ENCODE measurements around the gene NREP.
"Not testable (repeated sequence)": the region's sequence is repeated elsewhere in the genome, so short reads cannot be mapped to it uniquely, and the experiment has no call there.

Gene NREP

DNA sequence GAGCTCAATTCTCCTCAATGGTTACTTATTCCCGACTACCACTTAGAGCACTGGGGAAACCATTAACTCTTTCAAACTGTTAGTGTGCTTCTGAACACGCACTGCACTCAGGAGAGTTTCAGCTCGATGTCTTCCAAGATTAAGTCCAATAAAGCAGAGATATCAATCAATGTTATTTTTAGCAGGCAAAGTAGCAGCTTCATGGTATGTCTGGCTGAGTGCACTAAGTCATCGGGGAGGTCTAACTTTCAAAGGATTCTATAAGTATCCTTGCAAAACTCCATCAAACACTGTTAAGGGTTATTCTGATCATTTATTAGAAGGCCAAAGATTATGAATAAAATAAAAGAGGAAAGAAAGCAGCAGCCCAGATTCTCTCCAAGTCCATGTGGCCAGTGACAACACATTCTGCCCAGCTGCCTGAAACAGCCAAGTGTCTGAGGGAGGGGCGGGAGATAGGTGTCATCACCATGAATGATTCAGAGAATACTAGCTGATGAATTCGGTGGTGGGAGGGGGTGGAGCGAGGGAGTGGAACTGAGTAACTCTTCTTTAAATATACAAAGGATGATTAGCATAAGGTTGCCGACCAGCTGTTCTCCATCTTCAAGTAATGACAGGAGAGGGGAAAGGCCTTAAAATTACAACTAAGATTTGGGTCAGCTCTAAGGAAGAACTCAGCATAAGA lies 21.3 kb downstream of the NREP start:
- peak; percentile 24 to 39 for ATAC-seq

DNA sequence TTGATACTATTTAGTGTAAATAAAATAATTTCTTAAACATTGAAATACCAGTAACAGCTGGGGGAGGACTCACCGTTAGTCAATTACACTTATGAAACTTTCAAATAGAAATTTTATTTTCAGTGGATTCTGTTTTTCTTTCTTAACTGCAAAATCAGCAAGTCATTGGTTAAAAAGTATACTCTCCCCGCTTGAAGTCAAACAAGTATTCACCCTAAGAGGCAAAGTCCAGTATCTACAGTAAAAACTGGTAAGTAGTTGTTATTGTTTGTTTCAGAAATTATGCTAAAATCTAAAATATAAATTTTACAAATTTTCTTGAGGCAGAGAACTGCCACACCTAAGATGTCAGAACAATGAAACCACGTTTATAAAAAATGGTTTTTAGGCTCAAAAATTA lies 22.4 kb downstream of the NREP start:
- no peak for ATAC-seq

DNA sequence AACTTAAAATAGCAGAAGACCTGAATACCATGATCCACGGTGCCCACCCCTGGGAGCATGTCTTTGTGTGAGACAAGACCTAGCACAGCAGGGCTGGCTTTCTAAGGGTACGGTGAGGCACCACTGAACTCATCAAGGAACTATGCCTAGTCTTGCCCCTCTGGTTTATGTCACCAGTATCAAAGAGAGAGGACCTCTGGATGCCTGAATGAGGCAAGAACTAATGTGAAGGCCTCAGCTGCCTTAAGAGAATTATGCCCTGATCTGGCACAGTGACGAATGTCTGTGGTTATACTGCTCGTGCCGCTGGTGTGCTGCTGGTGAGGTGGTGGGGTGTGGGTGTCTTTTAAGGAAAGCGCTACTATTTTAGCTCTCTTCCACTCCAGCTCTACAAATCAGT lies 23.0 kb downstream of the NREP start:
- no peak for ATAC-seq

DNA sequence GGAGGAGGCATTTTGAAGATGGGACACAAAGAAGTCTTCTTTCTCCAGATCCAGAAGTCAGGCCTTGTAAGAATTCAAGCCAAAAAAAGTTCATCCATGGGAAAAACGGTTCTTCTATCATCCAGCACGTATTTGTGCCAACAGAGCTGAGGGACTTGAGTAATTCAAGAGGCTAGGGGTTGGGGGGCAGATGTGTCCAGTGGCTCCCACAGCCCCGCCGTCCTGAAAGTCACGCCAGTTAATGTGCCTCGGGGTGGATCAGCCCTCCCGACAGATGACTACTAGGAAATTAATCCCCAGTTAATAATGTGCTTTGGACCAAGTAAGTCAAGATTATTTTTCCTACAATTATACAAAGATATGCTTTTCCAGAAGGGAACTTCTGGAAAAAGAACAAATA lies 23.4 kb downstream of the NREP start:
- no peak for ATAC-seq

DNA sequence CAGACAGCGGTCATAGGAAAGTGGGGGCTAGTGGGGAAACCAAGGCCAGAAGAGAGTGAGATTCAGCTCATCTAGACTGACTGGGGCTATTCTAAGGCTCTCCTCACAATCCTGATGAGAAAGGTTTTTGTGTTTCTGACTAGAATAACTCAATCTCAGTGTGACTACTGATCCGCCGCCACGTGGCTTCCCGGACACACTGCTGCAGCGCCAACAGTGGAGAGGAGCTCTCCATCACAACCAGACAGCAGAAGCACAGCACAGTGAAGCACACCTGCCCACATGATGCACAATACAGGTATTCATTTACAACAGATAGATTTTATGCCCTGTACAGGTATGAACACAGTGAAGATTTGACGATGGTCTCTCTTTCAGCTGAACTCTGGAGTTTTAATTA lies 25.4 kb downstream of the NREP start:
- ATAC-seq, result no peak

GRCh38 chr5:111730659-111731382 lies 26.2 kb downstream of the NREP start:
- no peak for ATAC-seq

DNA sequence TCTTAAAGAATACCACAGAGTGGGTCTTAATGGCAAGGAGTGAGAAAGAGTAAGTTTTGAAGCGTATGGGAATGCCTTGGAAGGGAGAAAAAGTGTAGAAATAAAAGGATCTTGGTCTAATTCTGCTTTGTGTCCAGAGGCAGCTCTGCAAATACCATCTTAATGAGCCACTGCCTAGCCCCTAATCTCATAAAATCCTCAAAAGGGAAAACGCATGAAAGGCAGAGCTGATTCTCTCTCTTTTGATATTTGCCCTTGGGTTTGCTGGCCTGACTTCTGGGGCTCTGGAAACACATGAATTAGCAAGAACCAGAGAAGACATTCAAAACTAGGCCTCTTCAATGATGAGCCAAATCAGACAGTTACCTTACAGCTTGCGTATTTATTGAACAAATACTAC lies 28.1 kb downstream of the NREP start:
- no peak for ATAC-seq

DNA sequence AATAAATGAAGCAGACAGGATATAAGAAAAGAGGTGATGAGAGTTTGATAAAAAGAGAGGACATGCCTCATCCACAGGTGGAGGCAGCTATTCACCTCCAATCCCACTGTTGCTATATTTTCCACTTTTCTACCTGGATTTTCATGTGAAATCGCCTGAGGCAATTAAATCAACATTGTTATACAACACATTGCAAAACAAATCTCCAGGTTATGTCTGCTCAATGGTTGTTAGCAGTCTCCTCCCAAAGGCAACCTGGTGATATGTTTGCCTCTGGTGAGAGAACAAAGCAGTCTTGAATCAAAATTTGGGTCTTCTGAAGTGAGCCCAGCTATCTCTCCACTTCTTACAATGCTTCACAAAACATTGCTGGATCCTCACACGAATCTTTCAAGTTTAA lies 30.0 kb downstream of the NREP start:
- no peak for ATAC-seq

GRCh38 chr5:111722140-111722539 lies 34.9 kb downstream of the NREP start:
- no peak for ATAC-seq

GRCh38 chr5:111720333-111720890 lies 36.6 kb downstream of the NREP start:
- ATAC-seq, result no peak

- ATAC-seq, result no peak
Observed at GRCh38 chr5:111719773-111720172, 37.2 kb downstream of the NREP start.

GRCh38 chr5:111716789-111717188 lies 40.2 kb downstream of the NREP start:
- ATAC-seq, result not testable (repeated sequence)

DNA sequence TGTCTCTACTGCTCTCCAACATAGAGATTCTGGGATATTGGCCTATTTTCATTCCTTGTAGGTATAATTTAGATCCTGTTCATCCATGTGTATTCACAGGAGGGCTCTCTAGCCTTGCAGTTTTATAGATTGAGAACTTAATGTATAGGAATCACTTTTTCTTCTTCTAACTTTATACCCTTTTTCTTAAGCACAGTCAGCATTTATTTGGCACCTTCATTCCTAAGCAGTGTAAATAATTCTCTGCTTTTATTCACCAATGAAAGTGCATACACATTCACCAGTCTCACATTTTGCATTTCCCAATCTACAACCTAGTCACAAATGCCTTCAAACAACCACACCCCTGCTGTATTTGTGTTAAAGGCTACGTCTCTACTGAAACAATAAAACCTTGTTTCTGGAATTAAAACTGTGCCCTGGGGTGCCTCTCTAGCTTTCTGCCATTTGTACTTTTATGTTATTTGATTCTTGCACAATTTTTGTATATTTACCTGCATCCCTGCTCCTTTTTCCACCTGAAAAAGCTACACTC lies 49.3 kb downstream of the NREP start:
- ATAC-seq, result no peak

GRCh38 chr5:111706345-111706744 lies 50.6 kb downstream of the NREP start:
- ATAC-seq, result no peak

GRCh38 chr5:111704452-111705085 lies 52.4 kb downstream of the NREP start:
- ATAC-seq, result no peak

GRCh38 chr5:111703662-111704061 lies 53.3 kb downstream of the NREP start:
- ATAC-seq, result no peak

DNA sequence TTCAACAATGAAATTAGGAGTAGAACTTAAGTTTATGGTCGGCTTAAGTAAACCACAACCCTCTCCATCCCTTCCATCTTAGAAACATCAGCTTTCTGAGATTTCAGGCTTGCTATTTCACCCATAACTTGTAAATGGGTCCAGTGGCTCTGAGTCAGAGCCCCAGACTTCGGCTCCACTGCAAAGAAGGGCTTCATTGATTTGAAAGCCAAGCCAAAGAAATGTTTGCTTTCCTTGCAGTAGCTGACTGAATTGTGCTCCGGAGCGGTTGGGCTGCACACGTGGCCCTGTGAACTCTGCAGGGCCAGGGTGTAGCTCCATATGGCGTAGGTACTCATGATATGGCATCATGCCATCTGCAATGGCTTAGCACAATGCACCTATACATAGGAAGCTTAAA lies 57.0 kb downstream of the NREP start:
- ATAC-seq, result no peak

GRCh38 chr5:111699324-111699723 lies 57.7 kb downstream of the NREP start:
- ATAC-seq, result no peak

- ATAC-seq, result no peak
Observed at GRCh38 chr5:111697881-111698757, 58.9 kb downstream of the NREP start.

DNA sequence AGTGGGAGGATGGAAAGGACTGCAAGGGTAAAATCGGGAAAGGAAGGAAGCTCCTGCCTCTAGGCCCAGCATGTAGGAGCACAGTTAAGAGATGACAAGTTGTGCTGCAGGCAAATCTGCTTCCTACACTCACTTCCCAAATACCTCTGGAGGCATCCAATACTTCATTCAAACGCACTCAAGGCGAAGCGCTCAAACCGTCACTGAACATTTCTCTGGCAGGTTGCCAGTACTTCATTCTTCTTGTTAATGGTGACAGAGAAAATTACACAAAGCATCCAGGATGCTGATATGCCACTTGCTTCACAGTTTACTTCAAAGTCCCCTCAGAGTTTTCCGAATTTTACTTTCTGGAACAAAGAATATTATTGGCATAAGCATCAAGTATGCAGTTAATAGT lies 59.8 kb downstream of the NREP start:
- no peak for ATAC-seq

GRCh38 chr5:111695991-111696390 lies 61.0 kb downstream of the NREP start:
- no peak for ATAC-seq

DNA sequence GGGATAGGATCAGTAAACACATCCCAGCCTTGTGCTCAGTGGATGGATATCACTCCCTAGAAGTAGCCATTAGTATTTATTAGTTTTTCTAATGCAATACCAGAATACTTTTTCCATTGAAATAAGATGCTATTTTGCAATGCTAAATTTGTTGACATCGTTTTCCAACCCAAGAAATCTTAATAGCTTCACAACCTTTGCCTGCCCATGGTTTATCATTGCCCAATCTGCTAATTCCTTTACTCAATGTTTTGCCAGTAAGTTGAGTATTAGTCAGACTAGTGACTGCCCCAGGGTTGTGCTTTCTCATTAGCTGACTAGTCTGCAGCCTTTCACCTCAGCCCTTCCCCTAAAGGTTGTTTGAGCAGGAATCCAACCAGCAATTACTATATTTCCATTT lies 62.9 kb downstream of the NREP start:
- no peak for ATAC-seq

DNA sequence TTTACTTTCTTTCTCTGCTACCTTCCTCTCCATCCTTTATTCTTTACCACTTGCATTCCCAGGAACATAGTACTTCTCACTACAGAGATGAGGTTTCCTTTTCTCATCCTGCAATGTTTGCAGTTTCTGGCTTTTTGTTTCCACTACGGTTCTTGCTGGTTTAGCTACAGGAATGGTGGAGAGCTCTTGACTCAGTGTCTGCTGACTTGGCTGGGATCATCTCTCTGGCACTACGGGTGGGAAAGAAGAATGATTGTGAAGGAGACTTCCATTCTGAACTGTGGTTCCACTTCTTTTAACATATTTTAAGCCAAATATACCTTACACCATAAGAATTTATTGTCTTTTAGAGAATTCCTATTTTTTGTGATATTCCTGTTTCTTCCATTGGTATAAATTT lies 65.1 kb downstream of the NREP start:
- no peak for ATAC-seq

Data from activated CD4-positive, CD25-positive, alpha-beta regulatory T cell treated with anti-CD3 and anti-CD28 coated beads, Interleukin-2, amount 50 U/mL, for 24 hours (primary cell).